Pericardium fibroblast (primary cell): ENCODE data around the gene TLCD1. TPM values are rescaled to one million over a fixed set of nuclear protein-coding genes. Genes with fewer than 3 reads are reported as not detected.

Source experiments
- total RNA-seq: library from RNA; depleted of rRNA; stranded (reverse); fragments of >200 nt; gene quantifications from 2 replicates; pipeline ENCODE4 v1.2.3, GENCODE V29; 2015

The TLCD1 gene, protein sequence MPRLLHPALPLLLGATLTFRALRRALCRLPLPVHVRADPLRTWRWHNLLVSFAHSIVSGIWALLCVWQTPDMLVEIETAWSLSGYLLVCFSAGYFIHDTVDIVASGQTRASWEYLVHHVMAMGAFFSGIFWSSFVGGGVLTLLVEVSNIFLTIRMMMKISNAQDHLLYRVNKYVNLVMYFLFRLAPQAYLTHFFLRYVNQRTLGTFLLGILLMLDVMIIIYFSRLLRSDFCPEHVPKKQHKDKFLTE
- 11.8 and 20.7 TPM in 2 replicates for total RNA-seq

DNA sequence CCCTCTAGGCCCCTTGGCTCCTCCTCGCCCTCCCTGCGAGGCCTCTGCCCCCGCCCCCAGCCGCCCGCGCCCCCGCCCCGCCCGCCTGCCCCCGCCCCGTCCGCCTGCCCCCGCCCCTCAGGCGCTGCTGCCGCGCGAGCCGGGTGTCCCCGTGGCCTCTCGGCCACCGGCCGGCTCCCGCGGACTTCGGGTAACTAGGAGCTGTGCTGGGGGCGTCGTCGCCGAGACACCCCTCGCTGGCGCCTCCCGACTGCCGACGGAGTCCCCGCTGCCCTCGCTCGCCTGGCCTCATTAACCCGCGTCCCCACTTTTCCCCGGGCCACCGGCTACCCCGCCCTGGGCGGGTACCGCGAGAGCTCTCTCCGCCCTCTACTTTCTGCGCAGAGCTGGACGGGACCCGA, at the start of gene TLCD1:
TSS of gene TLCD1 (minus strand) at position 8 of the 401 bp plus-strand sequence. CDS start 136 bp downstream, outside the sequence.

DNA sequence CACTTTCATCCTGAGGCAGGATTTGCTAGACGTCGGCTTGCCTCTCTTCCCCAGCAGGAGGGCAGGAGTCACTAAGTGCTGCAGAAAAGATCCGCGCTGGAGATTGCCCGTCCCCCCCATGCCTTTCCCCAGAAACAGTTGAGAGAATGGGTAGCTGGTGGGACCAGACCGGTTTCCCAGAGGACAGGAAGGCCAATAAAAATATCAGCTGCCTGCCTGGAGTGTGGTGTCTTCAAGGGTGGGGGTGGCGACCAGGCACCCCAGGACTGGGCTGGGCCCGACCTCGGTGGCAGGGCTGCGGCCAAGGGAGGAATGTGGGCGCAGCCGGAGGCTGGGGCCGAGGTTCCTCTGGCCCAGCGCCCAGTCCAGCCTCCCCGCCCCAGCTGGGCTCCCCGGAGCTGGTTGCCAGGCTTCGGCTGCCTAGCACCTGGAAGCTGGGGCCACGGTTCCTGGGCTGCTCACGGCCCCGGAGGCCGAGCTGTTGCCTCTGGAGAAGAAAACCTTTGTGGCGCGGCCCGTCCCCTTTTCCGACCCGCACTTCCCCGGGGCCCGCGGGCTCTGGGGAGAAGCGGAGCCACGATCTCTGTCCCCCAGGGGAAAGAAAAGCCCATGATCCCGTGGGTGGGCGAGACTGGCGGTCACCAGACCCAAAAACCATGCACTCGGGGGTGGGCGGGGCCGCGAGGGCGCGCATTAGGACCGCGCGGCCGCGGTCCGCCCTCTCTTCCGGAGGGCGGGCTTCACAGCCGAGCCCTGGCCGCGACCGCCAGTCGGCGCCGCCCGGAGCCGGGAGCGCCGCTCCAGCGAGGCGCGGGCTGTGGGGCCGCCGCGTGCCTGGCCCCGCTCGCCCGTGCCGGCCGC, 17.4 kb upstream of the TLCD1 start, which contains the start of gene TRAF4:
TSS of gene TRAF4 (plus strand) at position 769 of the 861 bp plus-strand sequence. CDS start 102 bp downstream, outside the sequence.

DNA sequence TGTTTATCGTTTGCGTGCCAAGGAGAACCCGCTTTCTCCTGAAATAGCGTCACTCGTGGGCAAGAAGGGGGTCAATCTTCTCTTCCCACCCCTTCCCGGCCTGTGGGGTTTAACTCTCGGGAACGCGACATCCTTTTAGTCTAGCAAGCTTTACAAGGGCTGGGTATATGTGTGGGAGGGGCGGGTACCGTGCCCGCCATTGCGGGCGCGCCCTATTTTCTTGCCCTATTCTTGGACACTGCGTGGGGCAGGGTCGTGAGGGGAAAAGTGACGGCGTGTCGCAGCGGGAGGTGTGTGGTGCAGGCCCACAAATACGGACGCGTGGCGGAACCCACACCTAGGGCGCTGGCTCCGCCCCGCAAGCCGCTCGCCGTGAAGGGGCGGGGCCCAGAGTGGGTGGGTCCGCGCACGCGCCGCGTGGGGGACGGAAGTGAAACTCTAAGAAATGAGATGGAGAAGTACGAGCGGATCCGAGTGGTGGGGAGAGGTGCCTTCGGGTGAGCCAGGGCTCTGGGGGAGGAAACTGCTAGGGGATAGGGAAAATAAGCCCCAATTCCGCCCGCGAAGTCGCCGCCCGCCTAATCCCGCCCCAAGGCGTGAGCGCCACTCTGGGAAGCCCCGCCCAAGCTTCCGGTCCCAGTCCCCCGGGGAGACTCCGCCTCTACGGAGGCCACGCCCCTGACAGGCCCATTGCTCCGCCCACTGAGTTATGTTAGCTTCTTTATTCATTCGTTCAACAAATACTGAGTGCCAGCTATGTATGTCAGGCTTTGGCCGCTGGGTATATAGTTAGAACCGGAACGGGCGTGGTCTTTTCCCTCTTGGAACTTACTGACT, 2.5 kb upstream of the TLCD1 start, which contains the start of gene NEK8:
TSS of gene NEK8 (plus strand) at position 425 of the 837 bp plus-strand sequence. CDS start at position 451, 26 bp downstream.

DNA sequence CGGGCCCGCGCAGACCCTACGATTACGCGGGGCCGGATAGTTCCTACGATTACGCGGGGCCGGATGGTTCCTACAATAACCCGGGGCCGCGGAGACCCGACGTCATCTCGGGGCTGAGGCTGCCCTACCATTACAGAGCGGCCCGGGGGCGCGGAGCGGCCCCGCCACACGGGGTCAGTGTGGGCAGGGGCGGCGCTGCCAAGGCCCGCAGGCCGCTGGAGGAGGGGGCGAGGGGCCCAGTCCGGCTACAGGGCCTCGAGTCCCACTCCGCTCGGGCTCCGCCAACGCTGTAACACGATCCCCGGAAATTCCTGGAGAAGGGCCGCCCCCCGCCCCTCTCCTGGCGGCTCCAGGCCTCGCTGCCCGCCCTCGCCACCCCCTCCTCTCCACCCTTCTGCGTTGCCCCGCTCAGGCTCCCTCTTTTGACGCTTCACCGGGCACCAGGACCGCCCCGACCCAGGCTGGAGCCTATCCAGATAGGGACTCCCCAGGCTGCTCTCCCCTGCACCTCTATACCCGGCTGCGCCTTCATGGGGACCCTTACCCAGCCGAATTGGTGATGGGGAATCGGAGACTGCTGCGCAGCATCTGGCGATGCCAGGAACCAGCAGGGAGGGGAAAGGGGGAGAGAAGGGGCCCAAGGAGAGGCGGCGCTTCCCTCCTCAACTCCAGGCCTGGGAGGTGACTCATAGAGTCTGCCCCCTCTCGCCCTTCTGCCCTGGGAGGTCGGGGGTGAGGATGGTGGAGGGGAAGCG, 8.3 kb downstream of the TLCD1 start, which contains the start of gene RAB34:
TSS of gene RAB34 (minus strand) at position 291 of the 755 bp plus-strand sequence. CDS start 602 bp downstream, outside the sequence.

DNA sequence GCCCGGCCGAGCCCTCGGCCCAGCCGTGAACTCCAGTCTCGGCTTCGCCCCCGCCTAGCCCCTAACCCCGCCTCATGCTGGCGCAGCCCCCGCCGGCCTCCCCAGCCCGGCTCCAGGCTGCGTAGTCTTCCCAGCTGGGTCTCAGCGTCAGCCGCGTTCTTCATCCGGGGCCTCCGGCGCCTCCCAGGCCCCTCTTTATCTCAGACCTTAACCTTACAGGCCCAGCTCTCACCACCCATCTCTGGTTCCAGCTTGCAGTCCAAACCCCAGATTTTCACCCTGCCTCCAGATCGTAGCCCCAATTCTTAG, 14.4 kb downstream of the TLCD1 start, which contains the start of gene PROCA1:
TSS of gene PROCA1 (minus strand) at position 166 of the 309 bp plus-strand sequence. CDS start 228 bp downstream, outside the sequence.

Other genes with a start within 250 kb of the TLCD1 start
- 0.12 TPM in 1 of 2 replicates, not detected in the other for gene FOXN1, start 219.9 kb downstream of the TLCD1 start, total RNA-seq
- gene UNC119, start 173.6 kb downstream of the TLCD1 start, total RNA-seq, result 36.6 and 39.7 TPM in 2 replicates
- gene PIGS, start 154.7 kb downstream of the TLCD1 start, total RNA-seq, result 56.1 and 82.5 TPM in 2 replicates
- 69.6 and 136 TPM in 2 replicates for gene ALDOC, start 149.3 kb downstream of the TLCD1 start, total RNA-seq
- gene SPAG5, start 127.2 kb downstream of the TLCD1 start, total RNA-seq, result 2.7 and 3.7 TPM in 2 replicates
- gene RSKR, start 112.0 kb downstream of the TLCD1 start, total RNA-seq, result 1.3 and 8.6 TPM in 2 replicates
- 73.8 and 81.3 TPM in 2 replicates for gene BLTP2, start 81.1 kb downstream of the TLCD1 start, total RNA-seq
- gene SDF2, start 64.3 kb downstream of the TLCD1 start, total RNA-seq, result 41.2 and 63.9 TPM in 2 replicates
- gene SUPT6H, start 64.0 kb downstream of the TLCD1 start, total RNA-seq, result 29.5 and 30.7 TPM in 2 replicates
- gene PROCA1, start 14.3 kb downstream of the TLCD1 start, total RNA-seq, result 2.0 TPM in 1 of 2 replicates, not detected in the other
- 273 and 356 TPM in 2 replicates for gene RAB34, start 8.4 kb downstream of the TLCD1 start, total RNA-seq
- gene RPL23A, start 6.2 kb downstream of the TLCD1 start, total RNA-seq, result 831 and 1,309 TPM in 2 replicates
- 2.3 and 2.8 TPM in 2 replicates for gene NEK8, start 2.6 kb upstream of the TLCD1 start, total RNA-seq
- gene TRAF4, start 17.8 kb upstream of the TLCD1 start, total RNA-seq, result 17.9 and 27.9 TPM in 2 replicates
- gene FAM222B, start 116.6 kb upstream of the TLCD1 start, total RNA-seq, result 7.3 and 10.5 TPM in 2 replicates
- gene ERAL1, start 128.8 kb upstream of the TLCD1 start, total RNA-seq, result 45.0 and 48.6 TPM in 2 replicates
- 34.2 and 60.9 TPM in 2 replicates for gene FLOT2, start 171.5 kb upstream of the TLCD1 start, total RNA-seq
- 5.0 and 7.8 TPM in 2 replicates for gene DHRS13, start 176.8 kb upstream of the TLCD1 start, total RNA-seq
- 14.2 and 16.8 TPM in 2 replicates for gene PHF12, start 225.3 kb upstream of the TLCD1 start, total RNA-seq